HEK293 (cell line): ENCODE measurements around the gene RTKN.
A peak's percentile ranks its signal among the peaks of the same experiment; 100 is the strongest.

Experiments used
- CTCF ChIA-PET: fragments of 350-600 bp; formaldehyde crosslinking; extraction: SDS; loops from one replicate; lab custom pipeline; 2021; ENCODE audit warnings: antibody characterized with exemption; lab: Yijun Ruan, JAX
- POLR2A ChIA-PET: fragments of 300-600 bp; formaldehyde crosslinking; extraction: SDS; loops from one replicate; lab custom pipeline; 2020; ENCODE audit warnings: antibody characterized with exemption, inconsistent platforms; lab: Yijun Ruan, JAX
- H3K27ac ChIP-seq: fragments of 200-500 bp; sonication (Bioruptor generic); 2 replicates; pipeline ENCODE4 v1.5.1; 2014; ENCODE audit warnings: low read depth, low read length, control low read depth, inconsistent platforms; ENCODE audit errors: extremely low read depth
- H3K36me3 ChIP-seq, 2 experiments: fragments of 200-500 bp in 1 of 2; sonication (Bioruptor generic) in 1 of 2; 1 replicate in 1 of 2; 2 replicates in 1 of 2; pipeline ENCODE4 v1.5.1; 2014 to 2017; ENCODE audit warnings: inconsistent platforms in 2 of 2, low read length in 2 of 2; ENCODE audit not compliant: control insufficient read depth in 2 of 2, insufficient read depth in 1 of 2
- H3K4me1 ChIP-seq: fragments of 200-500 bp; sonication (Bioruptor generic); 2 replicates; pipeline ENCODE4 v1.5.1; 2014; ENCODE audit warnings: mild to moderate bottlenecking, low read length, inconsistent platforms; ENCODE audit not compliant: control insufficient read depth, insufficient read depth
- H3K4me3 ChIP-seq: 2 replicates; pipeline ENCODE4 v1.5.1; 2011; ENCODE audit warnings: low read depth, mild to moderate bottlenecking, control low read depth, low read length, moderate library complexity
- H3K9me3 ChIP-seq: fragments of 200-500 bp; sonication (Bioruptor generic); 2 replicates; pipeline ENCODE4 v1.5.1; 2014; ENCODE audit warnings: low read depth, low read length, inconsistent platforms; ENCODE audit not compliant: control insufficient read depth, insufficient read depth
- CTCF ChIP-seq: fragments of 450-650 bp; formaldehyde crosslinking; IDR thresholded peaks from 2 replicates; pipeline ENCODE4 v1.5.1; 2016; ENCODE audit warnings: missing biosample characterization, missing genetic modification characterization
- ELK4 ChIP-seq: IDR thresholded peaks from 2 replicates; pipeline ENCODE4 v1.6.1; 2011; ENCODE audit warnings: mild to moderate bottlenecking, low read depth, low read length, borderline replicate concordance
- GLI2 ChIP-seq: fragments of 450-650 bp; formaldehyde crosslinking; IDR thresholded peaks from 2 replicates; pipeline ENCODE4; 2017; ENCODE audit warnings: missing biosample characterization, missing genetic modification characterization, low read depth, borderline replicate concordance
- IKZF3 ChIP-seq: fragments of 450-650 bp; IDR thresholded peaks from 2 replicates; pipeline ENCODE4 v1.5.0; 2018; ENCODE audit warnings: missing biosample characterization, mild to moderate bottlenecking, missing genetic modification characterization, moderate library complexity
- KLF10 ChIP-seq: fragments of 450-650 bp; IDR thresholded peaks from 2 replicates; pipeline ENCODE4 v1.5.1; 2018; ENCODE audit warnings: missing biosample characterization, mild to moderate bottlenecking, missing genetic modification characterization
- PRDM1 ChIP-seq: fragments of 450-650 bp; formaldehyde crosslinking; IDR thresholded peaks from 2 replicates; pipeline ENCODE4; 2016; ENCODE audit warnings: missing biosample characterization, missing genetic modification characterization
- REPIN1 ChIP-seq: fragments of 450-650 bp; formaldehyde crosslinking; IDR thresholded peaks from 2 replicates; pipeline ENCODE4 v1.5.1; 2017; ENCODE audit warnings: missing biosample characterization, missing genetic modification characterization, low read depth
- SCRT2 ChIP-seq: fragments of 450-650 bp; formaldehyde crosslinking; IDR thresholded peaks from 2 replicates; pipeline ENCODE4 v1.5.1; 2016; ENCODE audit warnings: missing biosample characterization, missing genetic modification characterization
- YY1 ChIP-seq: fragments of 450-650 bp; formaldehyde crosslinking; IDR thresholded peaks from 2 replicates; pipeline ENCODE4 v1.5.1; 2018; ENCODE audit warnings: missing biosample characterization, missing genetic modification characterization
- ZBTB17 ChIP-seq: fragments of 450-650 bp; formaldehyde crosslinking; IDR thresholded peaks from 2 replicates; pipeline ENCODE4 v1.5.1; 2016; ENCODE audit warnings: missing biosample characterization, missing genetic modification characterization
- ZBTB48 ChIP-seq: fragments of 450-650 bp; formaldehyde crosslinking; IDR thresholded peaks from 2 replicates; pipeline ENCODE4 v1.5.1; 2016; ENCODE audit warnings: missing biosample characterization, missing genetic modification characterization
- ZNF112 ChIP-seq: fragments of 450-650 bp; formaldehyde crosslinking; IDR thresholded peaks from 2 replicates; pipeline ENCODE4 v1.5.0; 2017; ENCODE audit warnings: missing biosample characterization, missing genetic modification characterization
- ZNF169 ChIP-seq: fragments of 450-650 bp; formaldehyde crosslinking; IDR thresholded peaks from 2 replicates; pipeline ENCODE4 v1.5.1; 2016; ENCODE audit warnings: missing biosample characterization, missing genetic modification characterization
- ZNF175 ChIP-seq: fragments of 450-650 bp; formaldehyde crosslinking; IDR thresholded peaks from 2 replicates; pipeline ENCODE4 v1.5.1; 2016; ENCODE audit warnings: missing biosample characterization, missing genetic modification characterization
- ZNF362 ChIP-seq: fragments of 450-650 bp; formaldehyde crosslinking; IDR thresholded peaks from 2 replicates; pipeline ENCODE4 v1.5.1; 2016; ENCODE audit warnings: missing biosample characterization, missing genetic modification characterization
- ZNF501 ChIP-seq: fragments of 450-650 bp; formaldehyde crosslinking; IDR thresholded peaks from 2 replicates; pipeline ENCODE4 v1.5.1; 2016; ENCODE audit warnings: missing biosample characterization, missing genetic modification characterization
- ZNF513 ChIP-seq: fragments of 450-650 bp; IDR thresholded peaks from 2 replicates; pipeline ENCODE4 v1.5.1; 2018; ENCODE audit warnings: missing biosample characterization, missing genetic modification characterization
- ZNF549 ChIP-seq: fragments of 450-650 bp; IDR thresholded peaks from 2 replicates; pipeline ENCODE4 v1.5.1; 2018; ENCODE audit warnings: missing biosample characterization, missing genetic modification characterization, mild to moderate bottlenecking, inconsistent platforms, moderate library complexity
- ZNF558 ChIP-seq: fragments of 450-650 bp; formaldehyde crosslinking; IDR thresholded peaks from 2 replicates; pipeline ENCODE4 v1.5.1; 2016; ENCODE audit warnings: missing biosample characterization, missing genetic modification characterization
- ZNF654 ChIP-seq: fragments of 450-650 bp; formaldehyde crosslinking; IDR thresholded peaks from 2 replicates; pipeline ENCODE4 v1.5.1; 2016; ENCODE audit warnings: low read depth, missing biosample characterization, missing genetic modification characterization
- ZNF677 ChIP-seq: fragments of 450-650 bp; IDR thresholded peaks from 2 replicates; pipeline ENCODE4 v1.5.0; 2018; ENCODE audit warnings: missing biosample characterization, mild to moderate bottlenecking, missing genetic modification characterization, moderate library complexity
- ZNF704 ChIP-seq: fragments of 450-650 bp; formaldehyde crosslinking; IDR thresholded peaks from 2 replicates; pipeline ENCODE4 v1.5.1; 2016; ENCODE audit warnings: missing biosample characterization, missing genetic modification characterization
- ZNF747 ChIP-seq: fragments of 450-650 bp; formaldehyde crosslinking; IDR thresholded peaks from 2 replicates; pipeline ENCODE4 v1.5.1; 2016; ENCODE audit warnings: missing biosample characterization, missing genetic modification characterization
- ZNF768 ChIP-seq: fragments of 450-650 bp; formaldehyde crosslinking; IDR thresholded peaks from 2 replicates; pipeline ENCODE4 v1.5.1; 2018; ENCODE audit warnings: missing biosample characterization, mild to moderate bottlenecking, missing genetic modification characterization
- ZSCAN16 ChIP-seq: fragments of 450-650 bp; formaldehyde crosslinking; IDR thresholded peaks from 2 replicates; pipeline ENCODE4 v1.5.1; 2016; ENCODE audit warnings: missing biosample characterization, missing genetic modification characterization
- ZSCAN23 ChIP-seq: fragments of 450-650 bp; formaldehyde crosslinking; IDR thresholded peaks from 2 replicates; pipeline ENCODE4 v1.5.1; 2016; ENCODE audit warnings: missing biosample characterization, missing genetic modification characterization

RTKN gene

GRCh38 chr2:74383254-74383653 is 58.5 kb downstream of the RTKN start:
- peaks cover 6% of the 10 kb centered on the region for H3K4me1 ChIP-seq
- H3K4me3 ChIP-seq: no peak overlapping the region
- peaks cover 0 to 33% of the 10 kb centered on the region in 2 experiments; a peak in 2 of 3 replicates for H3K36me3 ChIP-seq
- TF ChIP-seq SCRT2 (tag by site-specific recombination) (no peak), ZBTB17 (tag by site-specific recombination) (0 out of 2 replicates have a peak, but pooled peaks have one; percentile 17), ZNF513 (tag by site-specific recombination) (no peak), IKZF3 (no peak), ZNF362 (no peak), ELK4 (no peak), ZNF677 (tag by site-specific recombination) (no peak)
- H3K27ac ChIP-seq: no peak overlapping the region
- ChIA-PET POLR2A (interaction anchor here (2.2 kb wide), 1 partner anchor 8 kb away, joined by 10 read pairs; no protein-coding TSS in a partner anchor), CTCF (interaction anchor here (1.1 to 2.4 kb wide), 2 partner anchors 9 to 12 kb away, joined by 4 to 14 read pairs; no protein-coding TSS in a partner anchor)
- no peaks in the 10 kb centered on the region for H3K9me3 ChIP-seq

GRCh38 chr2:74381751-74382150 is 60.0 kb downstream of the RTKN start:
- ChIA-PET CTCF (interaction anchor here (1.0 to 2.4 kb wide), 3 partner anchors 10 to 47 kb away, joined by 7 to 14 read pairs (median 8); no protein-coding TSS in a partner anchor), POLR2A (interaction anchor here (2.2 kb wide), 1 partner anchor 10 kb away, joined by 10 read pairs; no protein-coding TSS in a partner anchor)
- no peak for TF ChIP-seq ZNF704
- no peak for TF ChIP-seq ZNF654 (tag by site-specific recombination)
- no peak for TF ChIP-seq GLI2 (tag by site-specific recombination)
- TF ChIP-seq ZNF558: no peak
- no peak for TF ChIP-seq ZNF768 (tag by site-specific recombination)
- no peak for TF ChIP-seq PRDM1 (tag by site-specific recombination)
- TF ChIP-seq REPIN1 (tag by site-specific recombination): no peak
- TF ChIP-seq ZNF549 (tag by site-specific recombination): no peak
- no peak for TF ChIP-seq ZNF747
- no peak for TF ChIP-seq CTCF (tag by site-specific recombination)
- TF ChIP-seq ZSCAN16 (tag by site-specific recombination): no peak
- TF ChIP-seq ZNF501 (tag by site-specific recombination): no peak
- no peak for TF ChIP-seq ZNF169 (tag by site-specific recombination)
- TF ChIP-seq ZSCAN23: no peak
- no peak for TF ChIP-seq ZNF112
- no peak for TF ChIP-seq ZNF175
- no peak for TF ChIP-seq YY1 (tag by site-specific recombination)
- no peak for TF ChIP-seq ZBTB48
- no peak for TF ChIP-seq KLF10 (tag by site-specific recombination)

More at GRCh38 chr2:74381751-74382150, 60.0 kb downstream of the RTKN start:
- H3K4me1 ChIP-seq: peaks cover 6% of the 10 kb centered on the region
- no peak overlapping the region for H3K4me3 ChIP-seq
- H3K9me3 ChIP-seq: no peaks in the 10 kb centered on the region
- no peak overlapping the region for H3K27ac ChIP-seq
- H3K36me3 ChIP-seq: peaks cover 0 to 43% of the 10 kb centered on the region in 2 experiments; a peak in 1 of 3 replicates
